HepG2 (cell line): Measurements from ENCODE around the gene STEAP3. TPM values are rescaled to one million over a fixed set of nuclear protein-coding genes. Genes with fewer than 3 reads are reported as not detected.

ENCODE experiments used
- ATAC-seq: fragments of 200-7000 bp; cut with Tn5 transposase; 3 replicates; pipeline ENCODE4 v1.9.1; 2020; ENCODE audit warnings: mild to moderate bottlenecking, moderate library complexity
- BruUV-seq: library from RNA; stranded (reverse); fragments of 400-500 nt; replicated peaks from 2 replicates; lab custom pipeline; 2021; lab: Mats Ljungman, UMichigan
- CTCF ChIA-PET: fragments of 300-600 bp; formaldehyde crosslinking; extraction: SDS; loops from one replicate; lab custom pipeline; 2021; ENCODE audit warnings: low total read pairs, inconsistent platforms, low intra/inter-chr PET ratio; lab: Yijun Ruan, JAX
- POLR2A ChIA-PET: fragments of 350-600 bp; sonication (Branson Sonifier 250); formaldehyde crosslinking; loops from one replicate; lab custom pipeline; 2020; ENCODE audit warnings: antibody characterized with exemption, inconsistent platforms; lab: Yijun Ruan, JAX
- DNase-seq: peaks from one replicate; pipeline ENCODE4 v3.0.0-alpha.2; 2015; ENCODE audit warnings: low spot score
- FAIRE-seq: peaks from 3 replicates; lab custom pipeline; 2011; peaks lifted over from hg19 to GRCh38; lab: Jason Lieb, UNC
- H2AFZ ChIP-seq: one replicate; pipeline ENCODE4 v1.6.1; 2011; ENCODE audit warnings: low read length, inconsistent platforms
- H3K27ac ChIP-seq: fragments of 300-600 bp; 3 replicates; pipeline ENCODE4 v1.8.0; 2011; ENCODE audit warnings: mixed run types, mild to moderate bottlenecking, mixed read lengths, low read length, inconsistent platforms; ENCODE audit not compliant: insufficient read depth; ENCODE audit errors: extremely low read length
- H3K27me3 ChIP-seq, 2 experiments: fragments of 200-600 bp in 1 of 2; 2 replicates in 1 of 2; 3 replicates in 1 of 2; pipeline versions ENCODE4 v1.6.0 to v1.8.0; 2011; ENCODE audit warnings: low read length in 2 of 2, mild to moderate bottlenecking in 2 of 2, moderate library complexity in 2 of 2, inconsistent platforms in 1 of 2; ENCODE audit not compliant: insufficient read depth in 2 of 2, control insufficient read depth in 1 of 2
- H3K36me3 ChIP-seq, 2 experiments: fragments of 200-600 bp in 1 of 2; replicated peaks in 1 of 2; 2 replicates in 1 of 2; 3 replicates in 1 of 2; pipeline versions ENCODE4 v1.5.1 to v1.8.0; 2011; ENCODE audit warnings: low read length in 2 of 2, inconsistent platforms in 1 of 2; ENCODE audit not compliant: insufficient read depth in 2 of 2, control insufficient read depth in 1 of 2
- H3K4me1 ChIP-seq: 2 replicates; pipeline ENCODE4 v1.5.1; 2012; ENCODE audit warnings: low read length, inconsistent platforms; ENCODE audit not compliant: insufficient read depth
- H3K4me2 ChIP-seq: 2 replicates; pipeline ENCODE4 v1.6.0; 2011; ENCODE audit warnings: low read depth, low read length, inconsistent platforms
- H3K4me3 ChIP-seq, 3 experiments: fragments of 200-600 bp in 1 of 3; sonication (generic), shearing (Covaris generic) in 1 of 3; replicated peaks in 1 of 3; 2 replicates each; pipeline ENCODE4 v1.5.1; 2011 to 2016; ENCODE audit warnings: low read length in 3 of 3, inconsistent platforms in 2 of 3, low read depth in 2 of 3, mild to moderate bottlenecking in 2 of 3, control low read depth in 1 of 3, mixed read lengths in 1 of 3; ENCODE audit not compliant: insufficient read depth in 1 of 3
- H3K79me2 ChIP-seq: one replicate; pipeline ENCODE4 v1.6.1; 2011; ENCODE audit warnings: low read length, inconsistent platforms; ENCODE audit not compliant: insufficient read depth
- H3K9ac ChIP-seq: 2 replicates; pipeline ENCODE4 v1.6.0; 2011; ENCODE audit warnings: mild to moderate bottlenecking, low read depth, low read length, inconsistent platforms; ENCODE audit not compliant: insufficient read depth
- H3K9me3 ChIP-seq: 2 replicates; pipeline ENCODE4 v1.5.1; 2012; ENCODE audit warnings: mild to moderate bottlenecking, low read length
- H4K20me1 ChIP-seq: 2 replicates; pipeline ENCODE4 v1.6.0; 2011; ENCODE audit warnings: inconsistent platforms, mild to moderate bottlenecking, low read length, moderate library complexity; ENCODE audit not compliant: insufficient read depth
- ARID2 ChIP-seq: sonication (generic); formaldehyde crosslinking; IDR thresholded peaks from 2 replicates; pipeline ENCODE4 v1.8.1; 2022; ENCODE audit warnings: mild to moderate bottlenecking, missing genetic modification reagents, borderline replicate concordance
- CHD2 ChIP-seq: IDR thresholded peaks from 2 replicates; pipeline ENCODE4 v1.6.1; 2011; ENCODE audit warnings: low read depth, low read length, improper control_type of control experiment
- HNRNPL ChIP-seq: fragments of 200-400 bp; formaldehyde crosslinking; IDR thresholded peaks from 2 replicates; pipeline ENCODE4 v1.6.1; 2017; ENCODE audit warnings: mild to moderate bottlenecking, low read depth, low read length
- NRL ChIP-seq: sonication (generic); formaldehyde crosslinking; IDR thresholded peaks from 2 replicates; pipeline ENCODE4 v1.5.0; 2020; ENCODE audit warnings: missing genetic modification reagents, mild to moderate bottlenecking, moderate library complexity, borderline replicate concordance
- ZMYM2 ChIP-seq: sonication (generic); formaldehyde crosslinking; IDR thresholded peaks from 2 replicates; pipeline ENCODE4 v1.8.0; 2022; ENCODE audit warnings: mild to moderate bottlenecking, missing genetic modification reagents
- ZNF614 ChIP-seq: IDR thresholded peaks from 2 replicates; pipeline ENCODE4 v1.6.1; 2018; ENCODE audit warnings: missing biosample characterization, missing genetic modification reagents, inconsistent platforms, borderline replicate concordance
- WGBS: methylation state at CpG from one replicate; pipeline ENCODE4 v1.1.6; 2017; ENCODE audit warnings: low lambda C conversion rate; 5-methylcytosine and 5-hydroxymethylcytosine counted together
- in situ Hi-C: cut with HindIII; loops from 2 replicates; pipeline ENCODE4 v1.10.0; 2017; ENCODE audit warnings: low pct_unique_long_range_greater_than_20kb; ENCODE audit not compliant: extremely low pct_ligation_motif_present
- intact Hi-C: fragments of 100-400 bp; cut with micrococcal nuclease; formaldehyde crosslinking; loops from one replicate; pipeline ENCODE4 v1.10.0; 2022; ENCODE audit not compliant: unreplicated experiment
- polyA plus RNA-seq, 8 experiments: library from polyadenylated mRNA; depleted of rRNA in 3 of 8; stranded (reverse) in 7 of 8; unstranded in 1 of 8; fragments of >200 nt; fragmentation: Illumina TruSeq in 4 of 8; extraction: Trizol in 4 of 8; gene quantifications; 2 replicates each; pipeline versions ENCODE4 v1.2.1 to v1.2.3, GENCODE V29; 2011 to 2016; ENCODE audit warnings: low read depth in 4 of 8, missing spikeins in 1 of 8, mixed read lengths in 1 of 8; ENCODE audit not compliant: insufficient read depth in 1 of 8
- total RNA-seq, 5 experiments: library from RNA; depleted of rRNA; stranded (reverse); fragments of >200 nt; fragmentation: Illumina TruSeq; extraction: Trizol; gene quantifications; 2 replicates each; pipeline ENCODE4 v1.2.3, GENCODE V29; 2016; ENCODE audit warnings: low read depth in 1 of 5
- TF ChIP-seq, protein P1 (sequence below): IDR thresholded peaks from 2 replicates; pipeline ENCODE4 v1.6.1; 2016; ENCODE audit warnings: low read depth
- TF ChIP-seq, protein P2 (sequence below): sonication (generic); formaldehyde crosslinking; IDR thresholded peaks from 2 replicates; pipeline ENCODE4 v1.5.0; 2020; ENCODE audit warnings: missing genetic modification reagents, mild to moderate bottlenecking, borderline replicate concordance

STEAP3 gene
- total and polyA plus RNA-seq, 2 of the 13 experiments (the other 11 are each of a cell fraction or from before 2014, with no cell fraction given), result 7.3 to 21.1 TPM

GRCh38 chr2:119197529-119198239, 25.9 kb upstream of the STEAP3 start:
- 0 out of 6 replicates have a peak overlapping the region, but pooled peaks of 2 of the 3 experiments have one; percentile 2 to 3 for H3K4me3 ChIP-seq
- 4% methylated on average over 8 of the region's 10 CpGs for WGBS
- TF ChIP-seq ZMYM2 (CRISPR knock-in tag) (no peak), ZNF614 (CRISPR knock-in tag) (no peak), ARID2 (CRISPR knock-in tag) (no peak), CHD2 (no peak), NRL (CRISPR knock-in tag) (no peak), HNRNPL (no peak)
- TF ChIP-seq, protein P1, sequence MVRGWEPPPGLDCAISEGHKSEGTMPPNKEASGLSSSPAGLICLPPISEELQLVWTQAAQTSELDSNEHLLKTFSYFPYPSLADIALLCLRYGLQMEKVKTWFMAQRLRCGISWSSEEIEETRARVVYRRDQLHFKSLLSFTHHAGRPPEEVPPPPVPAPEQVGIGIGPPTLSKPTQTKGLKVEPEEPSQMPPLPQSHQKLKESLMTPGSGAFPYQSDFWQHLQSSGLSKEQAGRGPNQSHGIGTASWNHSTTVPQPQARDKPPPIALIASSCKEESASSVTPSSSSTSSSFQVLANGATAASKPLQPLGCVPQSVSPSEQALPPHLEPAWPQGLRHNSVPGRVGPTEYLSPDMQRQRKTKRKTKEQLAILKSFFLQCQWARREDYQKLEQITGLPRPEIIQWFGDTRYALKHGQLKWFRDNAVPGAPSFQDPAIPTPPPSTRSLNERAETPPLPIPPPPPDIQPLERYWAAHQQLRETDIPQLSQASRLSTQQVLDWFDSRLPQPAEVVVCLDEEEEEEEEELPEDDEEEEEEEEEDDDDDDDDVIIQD (CRISPR knock-in tag), result no peak
- TF ChIP-seq, protein P2, sequence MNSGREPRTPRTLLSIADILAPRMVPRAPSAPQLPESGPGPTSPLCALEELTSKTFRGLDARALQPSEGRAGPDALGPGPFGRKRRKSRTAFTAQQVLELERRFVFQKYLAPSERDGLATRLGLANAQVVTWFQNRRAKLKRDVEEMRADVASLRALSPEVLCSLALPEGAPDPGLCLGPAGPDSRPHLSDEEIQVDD (CRISPR knock-in tag), result no peak
- H3K4me2 ChIP-seq, result peak overlapping the region; percentile 52
- no peaks in the 10 kb centered on the region for H3K36me3 ChIP-seq
- peaks cover 0 to 3% of the 10 kb centered on the region in 2 experiments; a peak in 1 of 5 replicates for H3K27me3 ChIP-seq
- H3K4me1 ChIP-seq, result peaks cover 29% of the 10 kb centered on the region
- H3K9ac ChIP-seq, result no peak overlapping the region
- ATAC-seq, result peak; percentile 77
- no peaks in the 10 kb centered on the region for H3K79me2 ChIP-seq
- H3K27ac ChIP-seq, result no peak overlapping the region
- ChIA-PET CTCF (no interaction called here), POLR2A (interaction anchor here (0.9 to 1.3 kb wide), 2 partner anchors 14 to 26 kb away, joined by 3 to 5 read pairs; partner anchors contain the start of gene STEAP3)
- in situ Hi-C loops (no loop called here), intact Hi-C loops (no loop called here)
- peak; percentile 24 for DNase-seq
- no peaks in the 10 kb centered on the region for H4K20me1 ChIP-seq
- H3K9me3 ChIP-seq, result no peaks in the 10 kb centered on the region
- no TSS peak for BruUV-seq
- no peak for FAIRE-seq
- no peak overlapping the region for H2AFZ ChIP-seq
